Memory B cell (primary cell): Measurements from ENCODE around the gene SORL1.

ENCODE experiments used
- ATAC-seq: fragments of 150-1000 bp; cut with Tn5 transposase; 2 replicates; pipeline ENCODE4 v1.10.0; 2021; ENCODE audit warnings: low read depth, mild to moderate bottlenecking, moderate library complexity
- DNase-seq, 2 donors: peaks; one replicate each; pipeline ENCODE4 v3.0.0; 2022; ENCODE audit warnings: low spot score in 2 of 2
- H3K27ac Mint-ChIP-seq: one replicate; pipeline ENCODE4 v1.8.0; 2022; ENCODE audit warnings: mild to moderate bottlenecking, moderate library complexity, mixed read lengths
- H3K27me3 Mint-ChIP-seq: one replicate; pipeline ENCODE4 v1.8.0; 2022; ENCODE audit warnings: mixed read lengths
- H3K36me3 Mint-ChIP-seq: one replicate; pipeline ENCODE4 v1.8.0; 2022; ENCODE audit warnings: mild to moderate bottlenecking, mixed read lengths
- H3K4me1 Mint-ChIP-seq: one replicate; pipeline ENCODE4 v1.8.0; 2022; ENCODE audit warnings: mixed read lengths
- H3K4me3 Mint-ChIP-seq: one replicate; pipeline ENCODE4 v1.8.0; 2022; ENCODE audit warnings: mild to moderate bottlenecking, moderate library complexity, mixed read lengths
- H3K9me3 Mint-ChIP-seq: one replicate; pipeline ENCODE4 v1.8.0; 2022; ENCODE audit warnings: mixed read lengths

Gene SORL1

DNA sequence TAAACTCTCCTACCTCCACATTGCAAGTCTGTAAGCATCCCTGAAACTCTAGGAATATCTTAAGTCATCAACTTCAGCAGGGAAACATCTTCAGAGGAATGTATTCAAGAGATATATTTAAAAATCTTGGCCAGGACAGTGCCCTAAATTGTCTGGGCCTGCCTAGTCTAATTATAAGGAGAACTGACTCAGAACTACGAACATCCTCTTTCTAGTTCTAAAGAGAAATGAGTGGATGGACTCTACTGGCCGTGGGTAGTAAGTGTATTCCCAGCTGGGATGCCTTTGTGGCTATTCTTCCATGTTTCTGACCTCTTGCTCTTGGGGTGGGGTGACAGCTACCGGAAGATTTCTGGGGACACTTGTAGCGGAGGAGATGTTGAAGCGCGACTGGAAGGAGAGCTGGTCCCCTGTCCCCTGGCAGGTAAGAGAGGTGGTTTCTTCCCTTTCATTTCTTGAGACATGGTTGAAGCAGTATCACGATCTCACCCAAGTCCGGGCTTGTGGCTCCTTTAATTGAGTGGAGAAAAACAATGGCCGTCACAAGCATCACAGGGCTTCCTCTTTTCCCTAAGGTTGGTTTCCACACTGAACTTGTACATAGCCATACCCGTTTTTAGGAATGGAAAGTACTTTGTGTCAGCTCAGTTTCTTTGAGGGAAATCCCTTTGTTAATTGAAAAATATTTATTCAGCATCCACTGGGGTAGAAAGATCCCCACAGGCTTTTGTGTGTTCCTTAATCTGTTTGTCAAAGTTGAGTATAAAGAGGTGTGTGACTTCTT lies 98.3 kb downstream of the SORL1 start:
- H3K27ac Mint-ChIP-seq: peak overlapping the region; percentile 6
- no peaks in the 10 kb centered on the region for H3K9me3 Mint-ChIP-seq
- no peak for ATAC-seq
- peaks cover 3% of the 10 kb centered on the region for H3K27me3 Mint-ChIP-seq
- peaks cover 4% of the 10 kb centered on the region for H3K4me1 Mint-ChIP-seq
- no peak overlapping the region for H3K4me3 Mint-ChIP-seq
- DNase-seq: no peak
- H3K36me3 Mint-ChIP-seq: peaks cover 10% of the 10 kb centered on the region

DNA sequence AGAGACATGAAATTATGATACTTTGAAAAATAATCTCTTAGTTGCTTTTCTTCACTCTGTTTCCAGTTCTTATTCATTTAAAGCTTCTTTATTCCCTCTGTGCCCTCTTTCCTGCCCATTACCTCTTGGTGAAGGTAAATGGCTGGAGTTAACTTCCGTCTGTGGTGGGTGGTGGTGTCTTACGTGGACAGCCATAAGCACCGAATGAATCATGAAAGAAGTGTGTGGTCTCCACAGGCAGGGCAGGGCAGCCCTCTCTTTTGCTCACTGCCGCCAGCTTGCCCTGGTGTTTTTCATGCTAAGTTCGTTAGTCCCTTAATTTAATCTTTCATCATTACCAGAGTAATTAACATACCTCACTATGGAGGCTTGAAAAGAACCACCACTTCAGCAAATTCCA lies 99.3 kb downstream of the SORL1 start:
- ATAC-seq (no peak), DNase-seq (no peak)
- H3K27ac Mint-ChIP-seq: no peak overlapping the region
- no peak overlapping the region for H3K4me3 Mint-ChIP-seq
- H3K4me1 Mint-ChIP-seq: peaks cover 4% of the 10 kb centered on the region
- no peaks in the 10 kb centered on the region for H3K9me3 Mint-ChIP-seq
- H3K27me3 Mint-ChIP-seq: peaks cover 3% of the 10 kb centered on the region
- peaks cover 10% of the 10 kb centered on the region for H3K36me3 Mint-ChIP-seq

- no peak for DNase-seq
- H3K27me3 Mint-ChIP-seq: peaks cover 3% of the 10 kb centered on the region
- H3K9me3 Mint-ChIP-seq: no peaks in the 10 kb centered on the region
Measured at GRCh38 chr11:121552154-121552553, 100.0 kb downstream of the SORL1 start.

GRCh38 chr11:121552644-121553043 lies 100.5 kb downstream of the SORL1 start:
- Mint-ChIP-seq H3K27me3 (peaks cover 3% of the 10 kb centered on the region), H3K9me3 (no peaks in the 10 kb centered on the region), H3K4me3 (no peak overlapping the region), H3K36me3 (peaks cover 6% of the 10 kb centered on the region), H3K27ac (no peak overlapping the region), H3K4me1 (peaks cover 4% of the 10 kb centered on the region)
- ATAC-seq (no peak), DNase-seq (no peak)

More at GRCh38 chr11:121552154-121552553, 100.0 kb downstream of the SORL1 start:
- Mint-ChIP-seq H3K27ac (no peak overlapping the region), H3K4me1 (peaks cover 4% of the 10 kb centered on the region), H3K36me3 (peaks cover 10% of the 10 kb centered on the region), H3K4me3 (no peak overlapping the region)
- no peak for ATAC-seq

GRCh38 chr11:121553389-121553788 lies 101.3 kb downstream of the SORL1 start:
- peaks cover 4% of the 10 kb centered on the region for H3K4me1 Mint-ChIP-seq
- no peak overlapping the region for H3K27ac Mint-ChIP-seq

DNA sequence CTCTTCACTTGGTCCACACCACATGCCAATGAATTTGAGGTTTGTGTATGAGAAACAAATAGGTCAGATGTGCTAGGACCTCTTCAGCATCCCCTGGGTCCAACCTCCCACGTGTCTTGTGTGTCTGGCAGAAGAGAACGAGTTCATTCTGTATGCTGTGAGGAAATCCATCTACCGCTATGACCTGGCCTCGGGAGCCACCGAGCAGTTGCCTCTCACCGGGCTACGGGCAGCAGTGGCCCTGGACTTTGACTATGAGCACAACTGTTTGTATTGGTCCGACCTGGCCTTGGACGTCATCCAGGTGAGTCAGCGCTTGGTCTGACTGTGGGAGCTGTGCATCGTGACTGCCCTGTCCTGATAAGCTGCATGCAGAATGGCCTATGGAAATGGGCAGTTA lies 101.7 kb downstream of the SORL1 start:
- H3K36me3 Mint-ChIP-seq: peaks cover 5% of the 10 kb centered on the region
- no peak for DNase-seq
- no peak for ATAC-seq
- no peak overlapping the region for H3K27ac Mint-ChIP-seq
- no peak overlapping the region for H3K4me3 Mint-ChIP-seq
- peaks cover 4% of the 10 kb centered on the region for H3K4me1 Mint-ChIP-seq
- peaks cover 3% of the 10 kb centered on the region for H3K27me3 Mint-ChIP-seq
- no peaks in the 10 kb centered on the region for H3K9me3 Mint-ChIP-seq

More at GRCh38 chr11:121553389-121553788, 101.3 kb downstream of the SORL1 start:
- Mint-ChIP-seq H3K36me3 (peaks cover 5% of the 10 kb centered on the region), H3K9me3 (no peaks in the 10 kb centered on the region), H3K27me3 (peaks cover 3% of the 10 kb centered on the region), H3K4me3 (no peak overlapping the region)
- ATAC-seq (no peak), DNase-seq (no peak)

DNA sequence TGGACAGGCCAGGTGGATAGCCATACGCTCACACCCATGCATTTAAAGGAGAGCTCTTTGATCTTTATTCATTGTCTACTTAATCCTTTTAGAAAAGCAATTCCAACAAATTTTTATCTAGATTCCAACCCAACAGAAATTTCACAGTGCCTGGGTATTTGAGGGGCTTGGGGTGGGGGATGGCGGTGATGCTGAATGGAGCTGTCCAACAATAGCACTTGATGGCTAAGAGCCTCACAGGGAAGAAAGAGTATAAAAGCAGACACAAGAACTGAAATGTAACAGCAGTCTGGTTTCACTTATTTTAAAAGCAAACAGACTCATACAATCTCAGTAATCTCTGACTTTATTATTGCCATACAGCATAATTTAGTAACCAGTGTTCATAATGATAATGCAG lies 102.4 kb downstream of the SORL1 start:
- DNase-seq (no peak), ATAC-seq (no peak)
- H3K27me3 Mint-ChIP-seq: peaks cover 3% of the 10 kb centered on the region
- no peak overlapping the region for H3K4me3 Mint-ChIP-seq
- H3K4me1 Mint-ChIP-seq: peaks cover 4% of the 10 kb centered on the region
- no peaks in the 10 kb centered on the region for H3K9me3 Mint-ChIP-seq
- no peak overlapping the region for H3K27ac Mint-ChIP-seq
- peaks cover 10% of the 10 kb centered on the region for H3K36me3 Mint-ChIP-seq

- no peak for ATAC-seq
- no peaks in the 10 kb centered on the region for H3K9me3 Mint-ChIP-seq
- H3K36me3 Mint-ChIP-seq: peaks cover 10% of the 10 kb centered on the region
- H3K27me3 Mint-ChIP-seq: peaks cover 3% of the 10 kb centered on the region
- no peak for DNase-seq
- H3K4me3 Mint-ChIP-seq: no peak overlapping the region
- peaks cover 4% of the 10 kb centered on the region for H3K4me1 Mint-ChIP-seq
- no peak overlapping the region for H3K27ac Mint-ChIP-seq
Measured at GRCh38 chr11:121555121-121555520, 103.0 kb downstream of the SORL1 start.

- peaks cover 3% of the 10 kb centered on the region for H3K27me3 Mint-ChIP-seq
- no peak for ATAC-seq
- no peaks in the 10 kb centered on the region for H3K9me3 Mint-ChIP-seq
- H3K4me1 Mint-ChIP-seq: no peaks in the 10 kb centered on the region
- no peak overlapping the region for H3K4me3 Mint-ChIP-seq
- no peak for DNase-seq
- no peak overlapping the region for H3K27ac Mint-ChIP-seq
- peaks cover 7% of the 10 kb centered on the region for H3K36me3 Mint-ChIP-seq
Measured at GRCh38 chr11:121556937-121557336, 104.8 kb downstream of the SORL1 start.

- Mint-ChIP-seq H3K27ac (no peak overlapping the region), H3K4me3 (no peak overlapping the region), H3K4me1 (no peaks in the 10 kb centered on the region), H3K36me3 (peaks cover 8% of the 10 kb centered on the region), H3K9me3 (no peaks in the 10 kb centered on the region), H3K27me3 (peaks cover 3% of the 10 kb centered on the region)
- ATAC-seq (no peak), DNase-seq (no peak)
Measured at GRCh38 chr11:121557348-121557747, 105.2 kb downstream of the SORL1 start.

- Mint-ChIP-seq H3K27me3 (peaks cover 3% of the 10 kb centered on the region), H3K4me3 (no peak overlapping the region), H3K9me3 (no peaks in the 10 kb centered on the region), H3K4me1 (no peaks in the 10 kb centered on the region), H3K36me3 (peaks cover 6% of the 10 kb centered on the region), H3K27ac (no peak overlapping the region)
- no peak for ATAC-seq
- no peak for DNase-seq
Measured at GRCh38 chr11:121559606-121560200, 107.6 kb downstream of the SORL1 start.

DNA sequence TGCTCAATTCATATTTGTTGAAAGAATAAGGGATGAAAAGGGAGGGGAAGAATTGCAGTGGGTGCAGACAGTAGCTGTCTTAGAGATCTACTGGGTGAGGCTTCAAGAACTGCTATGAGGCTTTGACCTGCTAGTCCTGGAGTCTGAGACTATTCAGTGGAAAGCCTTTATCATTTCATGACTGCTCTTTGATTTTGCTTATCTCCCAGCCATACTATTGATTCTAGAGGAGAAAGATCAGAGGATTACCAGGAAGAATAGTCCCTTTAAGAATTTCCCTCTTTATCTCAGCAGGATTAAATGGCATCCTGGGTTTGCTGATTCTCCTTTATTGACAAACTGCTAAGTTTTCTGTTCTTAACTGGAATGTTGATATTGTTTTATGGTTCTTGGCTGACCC lies 108.1 kb downstream of the SORL1 start:
- Mint-ChIP-seq H3K27ac (no peak overlapping the region), H3K36me3 (peaks cover 6% of the 10 kb centered on the region), H3K27me3 (peaks cover 5% of the 10 kb centered on the region), H3K9me3 (no peaks in the 10 kb centered on the region), H3K4me1 (no peaks in the 10 kb centered on the region), H3K4me3 (no peak overlapping the region)
- ATAC-seq (no peak), DNase-seq (no peak)

DNA sequence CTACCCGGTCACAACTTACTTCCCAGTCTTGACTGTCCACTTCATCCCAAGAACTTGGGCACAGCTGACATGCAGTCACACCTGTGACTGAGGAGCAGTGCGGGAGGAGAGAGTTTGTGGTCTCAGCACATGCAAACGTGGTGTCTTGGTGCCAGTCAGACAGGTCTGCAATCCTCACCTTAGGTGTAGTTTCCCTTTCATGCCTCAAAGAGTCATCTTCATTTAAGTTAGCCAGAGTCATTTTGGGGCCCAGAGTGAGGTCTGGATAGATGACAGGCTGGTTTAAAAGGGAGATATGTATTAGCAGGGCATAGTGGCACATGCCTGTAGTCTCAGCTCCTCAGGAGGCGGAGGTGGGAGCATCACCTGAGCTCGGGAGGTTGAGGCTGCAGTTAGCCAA lies 109.1 kb downstream of the SORL1 start:
- Mint-ChIP-seq H3K4me1 (no peaks in the 10 kb centered on the region), H3K36me3 (peaks cover 6% of the 10 kb centered on the region), H3K4me3 (no peak overlapping the region), H3K27me3 (peaks cover 5% of the 10 kb centered on the region), H3K27ac (no peak overlapping the region), H3K9me3 (no peaks in the 10 kb centered on the region)
- DNase-seq (no peak), ATAC-seq (no peak)

- Mint-ChIP-seq H3K27ac (no peak overlapping the region), H3K4me1 (peaks cover under 1% of the 10 kb centered on the region), H3K36me3 (peaks cover 6% of the 10 kb centered on the region), H3K27me3 (peaks cover 5% of the 10 kb centered on the region), H3K4me3 (no peak overlapping the region), H3K9me3 (no peaks in the 10 kb centered on the region)
- ATAC-seq (no peak), DNase-seq (no peak)
Measured at GRCh38 chr11:121561716-121562115, 109.6 kb downstream of the SORL1 start.

- H3K27ac Mint-ChIP-seq: no peak overlapping the region
- peaks cover 8% of the 10 kb centered on the region for H3K36me3 Mint-ChIP-seq
- peaks cover 9% of the 10 kb centered on the region for H3K27me3 Mint-ChIP-seq
- H3K4me1 Mint-ChIP-seq: peaks cover 4% of the 10 kb centered on the region
- no peak for ATAC-seq
- no peak for DNase-seq
- no peak overlapping the region for H3K4me3 Mint-ChIP-seq
- H3K9me3 Mint-ChIP-seq: no peaks in the 10 kb centered on the region
Measured at GRCh38 chr11:121563003-121563402, 110.9 kb downstream of the SORL1 start.
